ENCODE data around the gene LENG9. TPM values are rescaled to one million over a fixed set of nuclear protein-coding genes. Genes with fewer than 3 reads are reported as not detected.

The LENG9 gene
- total and polyA plus RNA-seq, 5 donors from 2014 or later: 0.21 to 3.9 (median 0.53) TPM; not detected in 1

DNA sequence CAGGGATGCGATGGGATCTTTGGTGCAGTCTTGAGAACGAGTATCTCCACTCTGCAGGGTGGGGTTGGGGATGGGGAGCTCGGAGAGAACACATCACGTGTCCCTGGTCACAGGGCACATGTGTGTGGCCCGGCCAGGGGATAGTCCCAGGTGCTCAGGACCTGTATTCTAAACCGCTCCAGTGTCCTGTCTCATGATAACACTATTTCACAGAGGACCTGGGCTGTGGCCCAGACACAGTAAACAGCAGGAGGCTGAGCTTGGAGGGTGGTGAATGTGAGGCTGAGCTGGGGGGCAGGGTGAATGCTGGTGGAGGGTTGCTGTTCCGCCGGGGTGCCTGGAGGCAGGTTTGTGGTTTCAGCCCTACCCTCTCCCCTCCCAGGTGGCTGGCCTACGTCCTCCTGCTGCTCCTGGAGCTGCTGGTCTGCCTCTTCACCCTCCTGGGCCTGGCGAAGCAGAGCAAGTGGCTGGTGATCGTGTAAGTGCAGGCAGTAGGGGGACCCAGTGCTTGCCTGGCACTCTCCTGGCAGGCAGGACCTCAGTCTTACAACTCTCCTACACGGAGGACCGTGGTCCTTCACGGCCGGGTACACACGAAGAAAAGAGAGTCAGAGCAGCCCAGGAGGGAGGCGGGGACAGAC lies 37.2 kb downstream of the LENG9 start:
- H3K4me1 Mint-ChIP-seq: peaks cover 0 to 7% (median 2%) of the 10 kb centered on the region in 4 donors
- no peaks in the 10 kb centered on the region for H3K27me3 ChIP-seq (ENCODE audit: control insufficient read depth, insufficient read depth, low read length)
- H3K4me3 Mint-ChIP-seq: no peak overlapping the region
- no peaks in the 10 kb centered on the region for H3K36me3 Mint-ChIP-seq
- no peak for ATAC-seq (ENCODE audit: low read depth in 2 of 2)
- DNase-seq: no peak
- H3K27me3 Mint-ChIP-seq: peaks cover 11% of the 10 kb centered on the region
- no peak overlapping the region for H3K4me3 ChIP-seq (ENCODE audit: low read depth, low read length)
- no peaks in the 10 kb centered on the region for H3K9me3 ChIP-seq (ENCODE audit: control insufficient read depth in 2 of 2, low read length in 2 of 2)
- no peaks in the 10 kb centered on the region for H3K36me3 ChIP-seq (ENCODE audit: control insufficient read depth, insufficient read depth, low read length)
- H3K9me3 Mint-ChIP-seq: peaks cover 0 to 2% (median 0%) of the 10 kb centered on the region in 7 donors
- H3K27ac Mint-ChIP-seq: no peak overlapping the region
- peaks cover 12% of the 10 kb centered on the region for H3K4me1 ChIP-seq (ENCODE audit: control insufficient read depth, insufficient read depth, low read length, poor library complexity, severe bottlenecking)
- H3K27ac ChIP-seq (ENCODE audit: insufficient read depth, low read length, poor library complexity, severe bottlenecking): no peak overlapping the region

DNA sequence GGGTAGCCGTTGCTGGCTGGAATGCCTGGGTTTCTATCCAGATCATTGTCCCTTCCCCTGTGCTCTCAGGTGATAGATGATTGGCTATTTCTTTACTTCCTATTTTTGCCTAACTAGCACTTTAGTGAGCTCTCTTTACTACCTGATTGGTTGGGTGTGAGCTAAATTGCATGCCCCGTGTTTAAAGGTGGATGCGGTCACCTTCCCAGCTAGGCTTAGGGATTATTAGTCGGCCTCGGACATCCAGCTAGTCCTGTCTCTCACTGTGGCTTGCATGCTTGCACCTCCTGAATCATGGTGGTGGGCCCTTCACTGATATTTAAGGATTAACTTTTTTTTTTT lies 38.2 kb downstream of the LENG9 start:
- Histone ChIP-seq H3K9me3 (ENCODE audit: control insufficient read depth in 2 of 2, low read length in 2 of 2) (no peaks in the 10 kb centered on the region), H3K36me3 (ENCODE audit: control insufficient read depth, insufficient read depth, low read length) (no peaks in the 10 kb centered on the region), H3K27ac (ENCODE audit: insufficient read depth, low read length, poor library complexity, severe bottlenecking) (no peak overlapping the region), H3K4me1 (ENCODE audit: control insufficient read depth, insufficient read depth, low read length, poor library complexity, severe bottlenecking) (peaks cover 4% of the 10 kb centered on the region), H3K27me3 (ENCODE audit: control insufficient read depth, insufficient read depth, low read length) (no peaks in the 10 kb centered on the region), H3K4me3 (ENCODE audit: low read depth, low read length) (no peak overlapping the region)
- Mint-ChIP-seq H3K4me1 (peaks cover 0 to 3% (median 0%) of the 10 kb centered on the region in 4 donors), H3K36me3 (no peaks in the 10 kb centered on the region), H3K27me3 (peaks cover 10% of the 10 kb centered on the region), H3K9me3 (peaks cover 0 to 2% (median 0%) of the 10 kb centered on the region in 7 donors), H3K27ac (no peak overlapping the region), H3K4me3 (no peak overlapping the region)
- ATAC-seq (ENCODE audit: low read depth in 2 of 2) (no peak), DNase-seq (no peak)

DNA sequence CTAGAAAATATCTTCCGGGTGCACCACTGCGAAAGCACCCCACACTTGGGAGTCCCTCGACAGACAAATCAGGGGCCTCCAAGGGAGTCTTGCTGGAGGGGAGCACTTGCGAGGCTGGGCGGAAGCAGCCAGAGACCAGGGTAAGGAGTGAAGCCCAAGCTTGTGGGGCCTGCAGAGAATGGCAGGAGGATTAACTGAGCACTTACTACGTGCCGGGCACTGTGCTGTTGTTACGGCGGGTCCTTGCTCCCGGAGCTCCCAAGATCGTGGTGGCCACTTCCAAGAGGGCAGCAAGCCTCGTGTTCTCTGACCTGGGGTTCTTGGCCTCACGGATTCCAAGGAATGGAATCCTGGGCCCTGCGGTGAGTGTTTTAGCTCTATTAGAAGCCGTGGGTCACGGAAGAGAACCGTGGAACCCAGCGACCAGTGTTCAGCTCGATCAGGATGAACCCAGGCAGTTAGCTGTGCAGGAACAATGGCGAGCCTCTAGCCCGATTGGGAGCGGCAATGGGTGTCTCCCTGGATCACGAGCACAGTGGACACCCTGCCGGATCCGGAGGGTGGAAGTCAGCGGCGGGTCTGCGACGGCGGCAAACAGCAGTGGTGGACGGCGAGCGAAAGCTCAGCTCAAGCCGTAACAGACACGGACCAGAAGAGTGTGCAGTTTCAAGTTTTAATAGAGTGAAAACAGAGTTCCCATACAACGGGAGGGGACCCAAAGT lies 38.8 kb downstream of the LENG9 start:
- no peak overlapping the region for H3K27ac ChIP-seq (ENCODE audit: insufficient read depth, low read length, poor library complexity, severe bottlenecking)
- no peak overlapping the region for H3K27ac Mint-ChIP-seq
- no peak for ATAC-seq (ENCODE audit: low read depth in 2 of 2)
- peaks cover 10% of the 10 kb centered on the region for H3K27me3 Mint-ChIP-seq
- H3K36me3 ChIP-seq (ENCODE audit: control insufficient read depth, insufficient read depth, low read length): no peaks in the 10 kb centered on the region
- H3K9me3 Mint-ChIP-seq: peaks cover 0 to 2% (median 0%) of the 10 kb centered on the region in 7 donors
- H3K36me3 Mint-ChIP-seq: no peaks in the 10 kb centered on the region
- H3K4me1 ChIP-seq (ENCODE audit: control insufficient read depth, insufficient read depth, low read length, poor library complexity, severe bottlenecking): no peaks in the 10 kb centered on the region
- no peaks in the 10 kb centered on the region for H3K9me3 ChIP-seq (ENCODE audit: control insufficient read depth in 2 of 2, low read length in 2 of 2)
- H3K4me3 ChIP-seq (ENCODE audit: low read depth, low read length): no peak overlapping the region
- H3K4me3 Mint-ChIP-seq: no peak overlapping the region
- DNase-seq: no peak
- H3K4me1 Mint-ChIP-seq: peaks cover 0 to 3% (median 0%) of the 10 kb centered on the region in 4 donors
- no peaks in the 10 kb centered on the region for H3K27me3 ChIP-seq (ENCODE audit: control insufficient read depth, insufficient read depth, low read length)

DNA sequence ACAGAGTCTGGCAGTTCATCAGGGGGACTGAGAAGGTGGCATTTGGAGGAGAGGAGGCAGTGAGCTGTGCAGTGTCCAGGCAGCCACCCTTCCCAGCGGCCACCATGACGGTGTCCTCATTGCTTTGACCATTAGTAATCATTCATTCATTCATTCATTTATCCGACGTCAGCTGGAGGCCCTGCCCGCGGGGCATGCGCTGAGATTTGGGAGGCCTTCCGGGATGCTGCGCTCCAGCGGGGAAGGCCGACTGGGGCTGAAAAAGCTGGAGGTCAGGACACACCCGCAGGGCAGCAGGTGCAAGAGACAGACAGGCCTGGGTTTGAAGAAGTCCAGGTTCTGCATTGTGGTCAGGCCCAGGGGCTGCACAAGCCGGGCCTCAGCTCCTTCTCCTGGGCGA lies 39.4 kb downstream of the LENG9 start:
- Mint-ChIP-seq H3K4me1 (peaks cover 0 to 4% (median 0%) of the 10 kb centered on the region in 4 donors), H3K27ac (no peak overlapping the region), H3K36me3 (no peaks in the 10 kb centered on the region), H3K4me3 (no peak overlapping the region), H3K9me3 (peaks cover 0 to 2% (median 0%) of the 10 kb centered on the region in 7 donors), H3K27me3 (peaks cover 10% of the 10 kb centered on the region)
- Histone ChIP-seq H3K4me3 (ENCODE audit: low read depth, low read length) (no peak overlapping the region), H3K9me3 (ENCODE audit: control insufficient read depth in 2 of 2, low read length in 2 of 2) (no peaks in the 10 kb centered on the region), H3K27ac (ENCODE audit: insufficient read depth, low read length, poor library complexity, severe bottlenecking) (no peak overlapping the region), H3K27me3 (ENCODE audit: control insufficient read depth, insufficient read depth, low read length) (no peaks in the 10 kb centered on the region), H3K36me3 (ENCODE audit: control insufficient read depth, insufficient read depth, low read length) (no peaks in the 10 kb centered on the region), H3K4me1 (ENCODE audit: control insufficient read depth, insufficient read depth, low read length, poor library complexity, severe bottlenecking) (no peaks in the 10 kb centered on the region)
- DNase-seq (no peak), ATAC-seq (ENCODE audit: low read depth in 2 of 2) (no peak)

DNA sequence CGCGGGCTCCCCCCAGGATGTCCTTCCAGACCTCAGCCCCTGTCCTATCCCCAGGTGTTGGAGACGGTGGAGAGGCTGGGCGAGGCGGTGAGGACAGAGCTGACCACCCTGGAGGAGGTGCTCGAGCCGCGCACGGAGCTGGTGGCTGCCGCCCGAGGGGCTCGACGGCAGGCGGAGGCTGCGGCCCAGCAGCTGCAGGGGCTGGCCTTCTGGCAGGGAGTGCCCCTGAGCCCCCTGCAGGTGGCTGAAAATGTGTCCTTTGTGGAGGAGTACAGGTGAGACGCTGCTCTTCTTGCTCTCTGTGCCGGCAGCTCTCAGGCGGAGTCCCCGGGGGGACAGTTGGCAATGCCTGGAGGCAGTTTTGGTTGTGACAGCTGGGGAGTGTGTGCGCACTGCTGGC lies 41.4 kb downstream of the LENG9 start:
- H3K36me3 ChIP-seq (ENCODE audit: control insufficient read depth, insufficient read depth, low read length): no peaks in the 10 kb centered on the region
- H3K4me3 ChIP-seq (ENCODE audit: low read depth, low read length): no peak overlapping the region
- no peak overlapping the region for H3K27ac ChIP-seq (ENCODE audit: insufficient read depth, low read length, poor library complexity, severe bottlenecking)
- H3K27me3 Mint-ChIP-seq: peaks cover 10% of the 10 kb centered on the region
- H3K36me3 Mint-ChIP-seq: peaks cover 2% of the 10 kb centered on the region
- H3K9me3 ChIP-seq (ENCODE audit: control insufficient read depth in 2 of 2, low read length in 2 of 2): no peaks in the 10 kb centered on the region
- DNase-seq (no peak), ATAC-seq (ENCODE audit: low read depth in 2 of 2) (no peak)
- no peak overlapping the region for H3K4me3 Mint-ChIP-seq
- peaks cover 0 to 2% (median 0%) of the 10 kb centered on the region in 7 donors for H3K9me3 Mint-ChIP-seq
- no peak overlapping the region for H3K27ac Mint-ChIP-seq
- H3K4me1 Mint-ChIP-seq: peaks cover 0 to 16% (median 8%) of the 10 kb centered on the region in 4 donors
- no peaks in the 10 kb centered on the region for H3K4me1 ChIP-seq (ENCODE audit: control insufficient read depth, insufficient read depth, low read length, poor library complexity, severe bottlenecking)
- peaks cover 5% of the 10 kb centered on the region for H3K27me3 ChIP-seq (ENCODE audit: control insufficient read depth, insufficient read depth, low read length)

DNA sequence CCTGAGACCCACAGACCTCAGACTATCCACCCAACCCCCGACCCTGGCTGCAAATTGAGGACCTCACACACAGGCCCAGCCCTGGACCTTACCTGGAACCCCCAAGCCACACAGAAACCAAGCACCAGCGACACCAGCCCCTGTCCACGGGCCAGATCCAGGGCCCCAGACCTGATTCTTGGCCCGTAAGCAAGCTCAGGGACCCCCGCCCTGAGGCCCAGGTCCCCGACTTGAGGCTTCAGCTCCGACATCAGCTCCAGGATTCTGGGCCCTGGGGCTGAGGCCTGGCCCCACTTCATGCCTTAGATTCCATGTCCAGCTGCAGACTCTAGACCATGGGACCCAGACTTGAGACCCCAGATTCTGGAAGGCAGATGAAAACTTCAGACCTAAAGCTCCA lies 42.1 kb downstream of the LENG9 start:
- H3K4me3 ChIP-seq (ENCODE audit: low read depth, low read length): no peak overlapping the region
- no peaks in the 10 kb centered on the region for H3K9me3 ChIP-seq (ENCODE audit: control insufficient read depth in 2 of 2, low read length in 2 of 2)
- H3K27me3 Mint-ChIP-seq: peaks cover 6% of the 10 kb centered on the region
- H3K4me1 Mint-ChIP-seq: peaks cover 0 to 18% (median 10%) of the 10 kb centered on the region in 4 donors
- no peak for ATAC-seq (ENCODE audit: low read depth in 2 of 2)
- H3K4me3 Mint-ChIP-seq: no peak overlapping the region
- peaks cover 4% of the 10 kb centered on the region for H3K36me3 Mint-ChIP-seq
- no peak overlapping the region for H3K27ac Mint-ChIP-seq
- DNase-seq: no peak
- no peaks in the 10 kb centered on the region for H3K36me3 ChIP-seq (ENCODE audit: control insufficient read depth, insufficient read depth, low read length)
- no peaks in the 10 kb centered on the region for H3K4me1 ChIP-seq (ENCODE audit: control insufficient read depth, insufficient read depth, low read length, poor library complexity, severe bottlenecking)
- H3K9me3 Mint-ChIP-seq: peaks cover 0 to 3% (median 0%) of the 10 kb centered on the region in 7 donors
- peaks cover 5% of the 10 kb centered on the region for H3K27me3 ChIP-seq (ENCODE audit: control insufficient read depth, insufficient read depth, low read length)
- H3K27ac ChIP-seq (ENCODE audit: insufficient read depth, low read length, poor library complexity, severe bottlenecking): no peak overlapping the region

DNA sequence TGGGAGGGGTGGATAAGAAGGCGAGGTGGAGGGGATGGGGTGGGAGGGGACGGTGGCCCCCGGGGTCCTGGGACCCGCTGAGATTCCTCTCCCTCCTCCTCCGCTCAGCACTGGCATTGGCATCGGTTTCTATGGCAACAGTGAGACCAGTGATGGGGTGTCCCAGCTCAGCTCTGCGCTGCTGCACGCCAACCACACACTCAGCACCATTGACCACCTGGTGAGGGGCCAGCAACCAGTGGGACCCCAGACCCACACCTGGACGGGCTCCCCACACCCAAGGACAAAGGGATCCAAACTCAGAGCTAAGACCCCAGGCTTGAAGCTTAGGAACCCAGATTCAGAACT lies 42.4 kb downstream of the LENG9 start:
- H3K36me3 Mint-ChIP-seq: peaks cover 4% of the 10 kb centered on the region
- Histone ChIP-seq H3K27me3 (ENCODE audit: control insufficient read depth, insufficient read depth, low read length) (peaks cover 5% of the 10 kb centered on the region), H3K4me3 (ENCODE audit: low read depth, low read length) (no peak overlapping the region), H3K4me1 (ENCODE audit: control insufficient read depth, insufficient read depth, low read length, poor library complexity, severe bottlenecking) (no peaks in the 10 kb centered on the region), H3K36me3 (ENCODE audit: control insufficient read depth, insufficient read depth, low read length) (no peaks in the 10 kb centered on the region), H3K27ac (ENCODE audit: insufficient read depth, low read length, poor library complexity, severe bottlenecking) (no peak overlapping the region), H3K9me3 (ENCODE audit: control insufficient read depth in 2 of 2, low read length in 2 of 2) (no peaks in the 10 kb centered on the region)
- ATAC-seq (ENCODE audit: low read depth in 2 of 2): no peak
- peaks cover 0 to 18% (median 10%) of the 10 kb centered on the region in 4 donors for H3K4me1 Mint-ChIP-seq
- H3K4me3 Mint-ChIP-seq: no peak overlapping the region
- H3K27me3 Mint-ChIP-seq: peaks cover 5% of the 10 kb centered on the region
- H3K9me3 Mint-ChIP-seq: peaks cover 0 to 3% (median 0%) of the 10 kb centered on the region in 7 donors
- no peak overlapping the region for H3K27ac Mint-ChIP-seq
- no peak for DNase-seq

Measured in CD4-positive, CD25-positive, alpha-beta regulatory T cell (primary cell).